K562 (cell line): ENCODE measurements around the gene NRN1L. TPM values are rescaled to one million over a fixed set of nuclear protein-coding genes. Genes with fewer than 3 reads are reported as not detected.

Source experiments
- E2F8 ChIP-seq: fragments of 450-650 bp; IDR thresholded peaks from 2 replicates; pipeline ENCODE4 v1.7.1; 2018; ENCODE audit warnings: mild to moderate bottlenecking, low read depth; ENCODE audit not compliant: partially characterized antibody
- ID3 ChIP-seq, 2 experiments: fragments of 250-450 bp in 1 of 2; fragments of 450-650 bp in 1 of 2; sonication (Bioruptor Pico) in 1 of 2; IDR thresholded peaks; 2 replicates each; pipeline versions ENCODE4 v1.6.1 to v1.8.0; 2016 to 2021; ENCODE audit warnings: mild to moderate bottlenecking in 2 of 2, moderate library complexity in 2 of 2, missing compliant biosample characterization in 1 of 2, missing genetic modification characterization in 1 of 2
- MAZ ChIP-seq, 2 experiments: fragments of 450-650 bp in 1 of 2; sonication (generic) in 1 of 2; formaldehyde crosslinking; IDR thresholded peaks in 1 of 2; conservative IDR thresholded peaks in 1 of 2; 2 replicates each; pipeline versions ENCODE4 v1.4.0 to v1.5.0; 2020; ENCODE audit warnings: mild to moderate bottlenecking in 1 of 2, missing genetic modification reagents in 1 of 2
- MED1 ChIP-seq: sonication (generic); formaldehyde crosslinking; IDR thresholded peaks from 2 replicates; pipeline ENCODE4 v1.8.1; 2023; ENCODE audit warnings: missing genetic modification reagents, borderline replicate concordance
- PBX2 ChIP-seq, 2 experiments: IDR thresholded peaks in 1 of 2; conservative IDR thresholded peaks in 1 of 2; 2 replicates each; pipeline ENCODE4 v1.6.1; 2016; ENCODE audit warnings: low read depth in 2 of 2, mild to moderate bottlenecking in 1 of 2, missing compliant biosample characterization in 1 of 2, missing genetic modification characterization in 1 of 2, moderate library complexity in 1 of 2
- PHB2 ChIP-seq: fragments of 450-650 bp; IDR thresholded peaks from 2 replicates; pipeline ENCODE4 v1.6.1; 2017; ENCODE audit warnings: low read depth
- RBM25 ChIP-seq: fragments of 200-400 bp; formaldehyde crosslinking; IDR thresholded peaks from 2 replicates; pipeline ENCODE4 v1.6.1; 2018; ENCODE audit warnings: low read length, low read depth, moderate library complexity; ENCODE audit not compliant: severe bottlenecking
- ZBTB49 ChIP-seq: sonication (generic); formaldehyde crosslinking; IDR thresholded peaks from 2 replicates; pipeline ENCODE4 v1.8.0; 2022; ENCODE audit warnings: missing genetic modification reagents, mild to moderate bottlenecking, borderline replicate concordance
- ZKSCAN3 ChIP-seq: fragments of 250-450 bp; sonication (Bioruptor Pico); IDR thresholded peaks from 2 replicates; pipeline ENCODE4 v1.4.0; 2020
- ZKSCAN8 ChIP-seq: fragments of 200-800 bp; sonication (Bioruptor generic); IDR thresholded peaks from 2 replicates; pipeline ENCODE4 v1.6.1; 2016; ENCODE audit warnings: missing genetic modification characterization, missing compliant biosample characterization
- ZNF282 ChIP-seq: sonication (generic); formaldehyde crosslinking; IDR thresholded peaks from 2 replicates; pipeline ENCODE4 v1.8.1; 2023; ENCODE audit warnings: missing genetic modification reagents
- ZNF3 ChIP-seq: fragments of 250-450 bp; sonication (Bioruptor Pico); IDR thresholded peaks from 2 replicates; pipeline ENCODE4 v1.5.0; 2021; ENCODE audit warnings: mild to moderate bottlenecking, moderate library complexity
- ZNF586 ChIP-seq: fragments of 450-650 bp; formaldehyde crosslinking; conservative IDR thresholded peaks from 2 replicates; pipeline ENCODE4 v1.4.0; 2020; ENCODE audit warnings: mild to moderate bottlenecking, moderate library complexity
- polyA plus RNA-seq, 8 experiments: library from polyadenylated mRNA; depleted of rRNA in 4 of 8; stranded (reverse) in 5 of 8; unstranded in 3 of 8; fragments of >200 nt; fragmentation: Nextera tagmentation in 2 of 8; fragmentation: Illumina TruSeq in 1 of 8; extraction: Ambion mirVana in 2 of 8; extraction: Trizol in 1 of 8; gene quantifications; 2 replicates each; pipeline versions ENCODE4 v1.2.1 to v1.2.3, GENCODE V29; 2011 to 2014; ENCODE audit warnings: inconsistent platforms in 1 of 8, missing spikeins in 1 of 8
- total RNA-seq, 7 experiments: library from RNA; depleted of rRNA in 6 of 7; stranded (reverse); fragments of >200 nt in 6 of 7; fragmentation: Illumina TruSeq in 2 of 7; extraction: Trizol in 2 of 7; gene quantifications; 2 replicates each; pipeline versions ENCODE4 v1.2.1 to v1.2.3, GENCODE V29; 2011 to 2021; ENCODE audit warnings: low replicate concordance in 1 of 7
- TF ChIP-seq, protein P1 (sequence below): fragments of 250-450 bp; sonication (Bioruptor Pico); IDR thresholded peaks from 2 replicates; pipeline ENCODE4 v1.5.0; 2021
- TF ChIP-seq, protein P2 (sequence below): fragments of 250-450 bp; sonication (Bioruptor Pico); IDR thresholded peaks from 2 replicates; pipeline ENCODE4 v1.8.0; 2022; ENCODE audit warnings: moderate library complexity, mild to moderate bottlenecking, inconsistent platforms

The NRN1L gene
- total and polyA plus RNA-seq, 9 of the 15 experiments (the other 6 are each of a cell fraction or from before 2014, with no cell fraction given): 0.22 to 0.86 (median 0.61) TPM; not detected in 5

GRCh38 chr16:67872631-67873434 lies 11.9 kb upstream of the NRN1L start, which contains the start of gene EDC4 (continued):
- no peak for TF ChIP-seq PHB2
- no peak for TF ChIP-seq ZKSCAN3 (CRISPR knock-in tag)
- TF ChIP-seq, protein P1, sequence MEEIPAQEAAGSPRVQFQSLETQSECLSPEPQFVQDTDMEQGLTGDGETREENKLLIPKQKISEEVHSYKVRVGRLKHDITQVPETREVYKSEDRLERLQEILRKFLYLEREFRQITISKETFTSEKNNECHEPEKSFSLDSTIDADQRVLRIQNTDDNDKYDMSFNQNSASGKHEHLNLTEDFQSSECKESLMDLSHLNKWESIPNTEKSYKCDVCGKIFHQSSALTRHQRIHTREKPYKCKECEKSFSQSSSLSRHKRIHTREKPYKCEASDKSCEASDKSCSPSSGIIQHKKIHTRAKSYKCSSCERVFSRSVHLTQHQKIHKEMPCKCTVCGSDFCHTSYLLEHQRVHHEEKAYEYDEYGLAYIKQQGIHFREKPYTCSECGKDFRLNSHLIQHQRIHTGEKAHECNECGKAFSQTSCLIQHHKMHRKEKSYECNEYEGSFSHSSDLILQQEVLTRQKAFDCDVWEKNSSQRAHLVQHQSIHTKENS: no peak
- TF ChIP-seq, protein P2, sequence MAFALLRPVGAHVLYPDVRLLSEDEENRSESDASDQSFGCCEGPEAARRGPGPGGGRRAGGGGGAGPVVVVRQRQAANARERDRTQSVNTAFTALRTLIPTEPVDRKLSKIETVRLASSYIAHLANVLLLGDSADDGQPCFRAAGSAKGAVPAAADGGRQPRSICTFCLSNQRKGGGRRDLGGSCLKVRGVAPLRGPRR (CRISPR knock-in tag): 0 out of 2 replicates have a peak, but pooled peaks have one; percentile 20
- TF ChIP-seq ZNF586 (CRISPR knock-in tag): no peak
- no peak for TF ChIP-seq ZKSCAN8
- TF ChIP-seq MAZ (CRISPR knock-in tag; conservative IDR thresholded peaks at IDR 0.05 in 1 of 2, IDR thresholded peaks at IDR 0.05 in 1 of 2): peak; percentile 97 to 99
- no peak for TF ChIP-seq ZNF282 (CRISPR knock-in tag)
- TF ChIP-seq RBM25: no peak
- no peak for TF ChIP-seq ZNF3 (CRISPR knock-in tag)
- no peak for TF ChIP-seq PBX2 (CRISPR knock-in tag; IDR thresholded peaks at IDR 0.05; ENCODE audit: low read depth)
- TF ChIP-seq PBX2 (tag; conservative IDR thresholded peaks at IDR 0.05; ENCODE audit: low read depth): no peak
- no peak for TF ChIP-seq ID3 (CRISPR knock-in tag; IDR thresholded peaks at IDR 0.05)
- no peak for TF ChIP-seq ID3 (tag; IDR thresholded peaks at IDR 0.05)
- TF ChIP-seq ZBTB49 (CRISPR knock-in tag): no peak; the same call in 1 of the 2 replicates
- no peak for TF ChIP-seq MED1 (CRISPR knock-in tag)
- TF ChIP-seq E2F8: peak; percentile 90
